GM19328 (cell line): ENCODE results near the gene PLXNA3.

Experiments used
- ATAC-seq: cut with Tn5 transposase; IDR thresholded peaks from one replicate; pipeline ENCODE4 v1.9.1; 2021; ENCODE audit warnings: mild to moderate bottlenecking, moderate library complexity; ENCODE audit not compliant: unreplicated experiment

Gene PLXNA3

DNA sequence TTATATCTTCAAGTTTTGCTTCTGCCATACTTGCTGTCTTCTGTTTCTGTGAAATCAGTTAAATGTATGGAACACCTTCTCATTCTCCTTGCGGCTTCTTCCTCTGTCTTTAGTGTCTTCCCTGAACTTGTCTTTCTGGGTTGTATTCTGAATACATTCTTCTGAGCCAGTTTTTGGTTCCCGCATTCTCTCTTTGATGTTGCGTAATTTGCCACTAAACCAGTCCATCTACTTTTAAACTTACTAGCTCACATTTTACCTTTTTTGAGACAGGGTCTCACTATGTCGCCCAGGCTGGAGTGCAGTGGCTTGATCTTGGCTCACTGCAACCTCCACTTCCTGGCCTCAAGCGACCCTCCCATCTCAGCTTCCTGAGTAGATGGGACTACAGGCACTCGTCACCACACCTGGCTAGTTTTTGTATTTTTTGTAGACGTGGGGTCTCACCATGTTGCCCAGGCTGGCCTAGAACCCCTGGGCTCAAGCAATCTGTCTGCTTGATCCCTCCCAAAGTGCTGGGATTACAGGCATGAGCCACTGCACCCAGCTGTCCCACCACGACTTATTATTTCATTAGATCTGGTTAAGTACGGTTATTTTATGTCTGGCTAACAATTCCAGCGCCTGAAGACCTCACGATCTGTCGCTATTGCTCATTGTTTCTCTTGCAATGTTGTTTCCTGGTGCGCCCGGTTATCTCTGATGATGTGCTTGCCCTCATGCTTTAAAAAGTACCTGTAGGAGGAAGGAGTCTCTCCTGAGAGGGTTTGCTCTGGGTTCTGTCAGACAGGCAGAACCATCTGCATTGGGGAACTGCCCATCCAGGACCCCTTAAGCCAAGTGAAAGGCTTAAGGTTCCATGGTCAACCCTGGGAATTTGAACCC, 67.8 kb downstream of the PLXNA3 start:
- no peak for ATAC-seq

DNA sequence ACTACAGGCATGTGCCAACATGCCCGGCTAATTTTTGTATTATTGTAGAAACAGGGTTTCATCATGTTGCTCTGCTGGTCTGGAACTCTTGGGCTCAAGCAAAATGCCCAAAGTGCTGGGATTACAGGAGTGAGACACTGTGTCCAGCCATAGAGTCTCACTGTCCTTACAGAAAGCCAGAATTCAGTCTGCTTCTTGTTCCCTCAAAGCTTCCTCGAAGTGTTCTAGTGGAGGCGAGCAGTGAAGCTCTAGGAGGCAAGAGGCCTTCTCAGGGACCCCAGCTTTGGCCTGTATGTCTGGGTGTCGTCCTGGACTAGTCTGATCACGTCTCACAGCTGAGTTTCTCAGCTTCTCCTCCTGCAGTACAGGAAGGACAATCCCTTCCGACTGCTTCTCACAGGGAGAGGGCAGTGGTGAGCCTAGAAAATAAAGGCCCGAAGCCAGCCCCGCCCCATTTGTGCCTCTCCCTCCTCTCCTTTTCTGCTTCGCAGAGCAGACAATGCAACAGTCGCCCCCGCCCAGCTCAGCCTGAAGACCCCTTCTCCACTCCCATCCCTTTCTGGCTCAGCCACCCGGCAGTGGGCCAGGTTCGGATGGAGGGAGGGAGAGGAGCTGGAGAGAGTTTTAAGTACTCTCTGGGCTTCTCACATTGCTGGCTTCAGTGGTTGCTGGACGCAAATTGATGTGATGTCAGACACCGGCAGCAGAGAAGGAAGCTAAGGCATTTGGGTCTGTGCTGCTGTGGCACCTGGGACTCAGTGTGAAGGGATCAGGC, 69.0 kb downstream of the PLXNA3 start:
- ATAC-seq: no peak
